Measurements from ENCODE around the gene SLC25A6.
"Not testable (repeated sequence)": the region's sequence is repeated elsewhere in the genome, so short reads cannot be mapped to it uniquely, and the experiment has no call there.

Gene SLC25A6

DNA sequence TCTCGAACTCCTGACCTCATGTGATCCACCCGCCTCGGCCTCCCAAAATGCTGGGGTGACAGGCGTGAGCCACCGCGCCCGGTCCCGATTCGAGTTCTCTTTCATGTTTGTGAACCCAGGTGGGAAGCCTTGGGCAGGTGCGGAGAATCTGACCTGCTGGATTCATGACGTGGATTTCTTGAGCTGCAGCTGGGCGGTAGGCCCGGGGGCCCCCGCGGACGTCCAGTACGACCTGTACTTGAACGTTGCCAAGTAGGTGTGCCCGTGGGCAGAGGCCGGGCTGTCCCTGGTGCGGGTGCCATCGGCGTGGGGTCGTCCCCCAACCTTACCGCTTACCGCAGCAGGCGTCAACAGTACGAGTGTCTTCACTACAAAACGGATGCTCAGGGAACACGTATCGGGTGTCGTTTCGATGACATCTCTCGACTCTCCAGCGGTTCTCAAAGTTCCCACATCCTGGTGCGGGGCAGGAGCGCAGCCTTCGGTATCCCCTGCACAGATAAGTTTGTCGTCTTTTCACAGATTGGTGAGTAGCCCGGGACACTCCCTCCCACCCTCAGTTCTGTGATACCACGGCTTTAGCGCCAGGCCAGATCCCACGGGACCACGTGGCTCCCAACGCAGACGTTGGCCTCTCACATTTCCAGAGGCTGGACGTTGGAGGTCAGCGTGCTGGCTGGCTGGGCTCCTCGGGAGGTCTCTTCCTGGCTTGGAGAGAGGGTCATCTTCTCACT lies 39.8 kb downstream of the SLC25A6 start:
- no peak for DNase-seq

DNA sequence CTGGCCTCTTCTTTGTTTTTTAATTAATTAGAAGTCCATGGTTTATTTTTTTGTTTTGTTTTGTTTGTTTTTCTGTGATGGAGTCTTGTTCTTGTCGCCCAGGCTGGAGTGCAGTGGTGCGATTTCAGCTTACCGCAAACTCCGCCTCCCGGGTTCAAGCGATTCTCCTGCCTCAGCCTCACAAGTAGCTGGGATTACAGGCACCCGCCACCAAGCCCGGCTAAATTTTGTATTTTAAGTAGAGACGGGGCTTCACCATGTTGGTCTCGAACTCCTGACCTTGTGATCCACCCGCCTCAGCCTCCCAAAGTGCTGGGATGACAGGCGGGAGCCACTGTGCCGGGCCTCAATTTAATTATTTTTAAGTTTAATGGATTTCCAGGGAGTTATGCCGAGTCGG lies 42.3 kb downstream of the SLC25A6 start:
- DNase-seq = not testable (repeated sequence)

DNA sequence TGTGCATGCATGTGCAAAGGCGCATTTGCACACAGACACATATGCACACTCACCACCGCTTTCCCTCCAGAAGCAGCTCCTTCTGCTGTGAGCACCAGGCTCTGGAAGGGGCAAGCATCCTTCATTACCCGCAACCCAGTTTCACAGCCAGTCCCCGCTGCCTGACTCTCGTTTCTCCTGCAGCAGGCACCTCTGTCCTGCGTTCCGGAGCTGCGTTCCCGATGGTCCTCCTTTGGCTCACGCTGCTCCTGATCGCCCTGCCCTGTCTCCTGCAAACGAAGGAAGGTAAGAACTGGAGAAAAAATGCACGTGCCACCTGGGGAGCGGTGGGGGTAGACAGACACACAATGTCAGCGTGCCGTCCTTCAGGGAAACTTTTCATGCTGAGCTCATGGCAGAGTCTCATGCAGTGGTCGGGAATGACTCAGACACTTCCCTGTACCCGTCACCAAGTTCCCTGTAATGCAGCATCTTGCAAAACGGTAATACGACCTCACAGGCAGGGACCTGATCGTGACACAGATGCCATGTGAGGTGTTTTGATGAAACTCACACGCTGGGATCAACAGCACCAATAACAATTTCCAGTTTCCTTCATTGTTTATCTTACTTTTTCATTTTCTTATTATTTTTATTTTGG lies 50.2 kb downstream of the SLC25A6 start:
- DNase-seq = no peak

GRCh38 chrX:1336948-1337779 lies 54.7 kb downstream of the SLC25A6 start:
- no peak for DNase-seq

DNA sequence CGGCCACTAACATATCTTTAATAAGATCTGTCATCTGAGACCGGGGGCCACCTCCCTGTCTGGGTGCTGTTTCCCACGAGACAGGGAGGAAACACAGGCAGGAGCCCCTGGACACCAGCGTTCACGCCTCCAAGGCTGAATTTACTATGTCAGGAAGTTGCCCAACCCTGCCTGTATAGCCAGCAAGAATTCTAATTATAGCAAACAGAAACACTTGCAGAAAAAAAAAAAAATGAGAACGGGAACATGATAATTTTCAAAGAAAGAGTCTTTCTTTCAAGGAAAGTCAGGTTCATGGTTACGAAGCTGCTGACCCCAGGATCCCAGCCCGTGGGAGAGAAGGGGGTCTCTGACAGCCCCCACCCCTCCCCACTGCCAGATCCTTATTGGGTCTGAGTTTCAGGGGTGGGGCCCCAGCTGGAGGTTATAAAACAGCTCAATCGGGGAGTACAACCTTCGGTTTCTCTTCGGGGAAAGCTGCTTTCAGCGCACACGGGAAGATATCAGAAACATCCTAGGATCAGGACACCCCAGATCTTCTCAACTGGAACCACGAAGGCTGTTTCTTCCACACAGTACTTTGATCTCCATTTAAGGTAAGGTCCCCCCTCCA lies 55.5 kb downstream of the SLC25A6 start, which contains the start of gene IL3RA:
IL3RA (plus strand) TSS at position 455 of the 613 bp plus-strand sequence. CDS start 4,981 bp downstream, outside the sequence.
- no peak for DNase-seq

All from NCI-H2029 treated with DMSO at 0.1 percent for 48 hours (cell line).